H1 (cell line): ENCODE data around the gene BCL2L14. TPM values are rescaled to one million over a fixed set of nuclear protein-coding genes. Genes with fewer than 3 reads are reported as not detected.
"Not testable (repeated sequence)": the region's sequence is repeated elsewhere in the genome, so short reads cannot be mapped to it uniquely, and the experiment has no call there.

Source experiments
- CTCF ChIA-PET: fragments of 300-600 bp; sonication (Branson Sonifier 250); formaldehyde crosslinking; loops from one replicate; lab custom pipeline; 2021; ENCODE audit not compliant: partially characterized antibody; lab: Charles Lee
- POLR2A ChIA-PET: fragments of 300-600 bp; sonication (Branson Sonifier 250); formaldehyde crosslinking; loops from one replicate; lab custom pipeline; 2021; ENCODE audit warnings: inconsistent platforms; ENCODE audit not compliant: partially characterized antibody; lab: Charles Lee
- DNase-seq, 2 experiments: peaks; one replicate each; pipeline versions ENCODE4 v3.0.0 to v3.0.0-alpha.2; 2010 to 2022; ENCODE audit warnings: low spot score in 2 of 2, low read depth in 1 of 2, mixed read lengths in 1 of 2
- FAIRE-seq: peaks from 2 replicates; lab custom pipeline; 2011; peaks lifted over from hg19 to GRCh38; lab: Jason Lieb, UNC
- H2AFZ ChIP-seq: 2 replicates; pipeline ENCODE4 v1.8.1; 2012; ENCODE audit warnings: low read length, inconsistent platforms
- H2AK5ac ChIP-seq: 2 replicates; pipeline ENCODE4 v1.6.1; 2013; ENCODE audit warnings: low read depth, low read length
- H2BK120ac ChIP-seq: replicated peaks from 2 replicates; pipeline ENCODE3; 2013; ENCODE audit warnings: low read depth, low read length, inconsistent platforms
- H2BK12ac ChIP-seq: 2 replicates; pipeline ENCODE4 v1.6.1; 2013; ENCODE audit warnings: low read depth, low read length
- H2BK15ac ChIP-seq: 2 replicates; pipeline ENCODE4 v1.6.1; 2013; ENCODE audit warnings: low read length
- H2BK20ac ChIP-seq: 2 replicates; pipeline ENCODE4 v1.6.1; 2013; ENCODE audit warnings: low read length
- H2BK5ac ChIP-seq: 2 replicates; pipeline ENCODE4 v1.6.1; 2013; ENCODE audit warnings: low read depth, low read length
- H3K14ac ChIP-seq: 2 replicates; pipeline ENCODE4 v1.6.1; 2013; ENCODE audit warnings: inconsistent platforms; ENCODE audit not compliant: insufficient read length
- H3K18ac ChIP-seq: 2 replicates; pipeline ENCODE4 v1.6.1; 2013; ENCODE audit warnings: low read length; ENCODE audit errors: extremely low read depth
- H3K23ac ChIP-seq: 2 replicates; pipeline ENCODE4 v1.6.1; 2013; ENCODE audit warnings: inconsistent platforms; ENCODE audit not compliant: insufficient read length
- H3K23me2 ChIP-seq: 2 replicates; pipeline ENCODE4 v1.6.1; 2013; ENCODE audit warnings: low read depth, low read length
- H3K27ac ChIP-seq: 2 replicates; pipeline ENCODE4 v1.6.1; 2011; ENCODE audit warnings: low read depth, low read length, inconsistent platforms
- H3K27me3 ChIP-seq, 4 experiments: replicated peaks in 1 of 4; 1 replicate in 1 of 4; 2 replicates in 3 of 4; pipeline versions ENCODE4 v1.6.1 to v1.8.1; 2011 to 2013; ENCODE audit warnings: low read length in 3 of 4, mild to moderate bottlenecking in 3 of 4, inconsistent platforms in 2 of 4, mixed read lengths in 2 of 4, moderate library complexity in 1 of 4; ENCODE audit not compliant: control insufficient read depth in 3 of 4, insufficient read depth in 3 of 4; ENCODE audit errors: extremely low read depth in 1 of 4
- H3K36me3 ChIP-seq, 4 experiments: 2 replicates each; pipeline versions ENCODE4 v1.6.1 to v1.8.1; 2011 to 2013; ENCODE audit warnings: mild to moderate bottlenecking in 4 of 4, low read length in 3 of 4, moderate library complexity in 2 of 4, control low read depth in 1 of 4, inconsistent platforms in 1 of 4; ENCODE audit not compliant: insufficient read depth in 4 of 4, control insufficient read depth in 2 of 4
- H3K4ac ChIP-seq: replicated peaks from 2 replicates; pipeline ENCODE3; 2013; ENCODE audit warnings: low read length, low read depth, mixed read lengths, inconsistent platforms; ENCODE audit not compliant: insufficient read length
- H3K4me1 ChIP-seq, 4 experiments: replicated peaks in 1 of 4; 1 replicate in 1 of 4; 2 replicates in 3 of 4; pipeline versions ENCODE4 v1.6.1 to v1.8.1; 2011 to 2013; ENCODE audit warnings: low read length in 3 of 4, inconsistent platforms in 2 of 4, mixed read lengths in 1 of 4; ENCODE audit not compliant: insufficient read depth in 4 of 4, control insufficient read depth in 3 of 4
- H3K4me2 ChIP-seq, 2 experiments: 2 replicates each; pipeline versions ENCODE4 v1.6.1 to v1.8.1; 2011 to 2013; ENCODE audit warnings: low read depth in 2 of 2, low read length in 2 of 2, control low read depth in 1 of 2, inconsistent platforms in 1 of 2, mild to moderate bottlenecking in 1 of 2; ENCODE audit not compliant: insufficient read depth in 1 of 2
- H3K4me3 ChIP-seq, 4 experiments: fragments of 200-600, 300-600 bp in 1 of 4; sonication (generic), shearing (Covaris generic), sonication (Bioruptor Twin) in 1 of 4; 2 replicates each; pipeline versions ENCODE4 v1.5.1 to v1.8.1; 2011 to 2016; ENCODE audit warnings: low read length in 4 of 4, low read depth in 3 of 4, control low read depth in 2 of 4, inconsistent platforms in 2 of 4, mild to moderate bottlenecking in 2 of 4, mixed read lengths in 1 of 4, moderate library complexity in 1 of 4; ENCODE audit not compliant: insufficient read depth in 2 of 4; ENCODE audit errors: extremely low read depth in 1 of 4
- H3K56ac ChIP-seq: replicated peaks from 2 replicates; pipeline ENCODE3; 2013; ENCODE audit warnings: low read depth, mild to moderate bottlenecking, mixed read lengths, low read length, inconsistent platforms; ENCODE audit not compliant: insufficient read length
- H3K79me1 ChIP-seq: 2 replicates; pipeline ENCODE4 v1.6.1; 2013; ENCODE audit warnings: low read depth, low read length, control low read depth
- H3K79me2 ChIP-seq, 2 experiments: 2 replicates each; pipeline versions ENCODE4 v1.6.1 to v1.8.1; 2012 to 2013; ENCODE audit warnings: low read length in 2 of 2, mild to moderate bottlenecking in 2 of 2, inconsistent platforms in 1 of 2; ENCODE audit not compliant: insufficient read depth in 2 of 2, control insufficient read depth in 1 of 2
- H3K9ac ChIP-seq, 4 experiments: replicated peaks in 1 of 4; 1 replicate in 1 of 4; 2 replicates in 3 of 4; pipeline versions ENCODE4 v1.6.1 to v1.8.1; 2011 to 2013; ENCODE audit warnings: low read depth in 3 of 4, low read length in 3 of 4, control low read depth in 2 of 4, mild to moderate bottlenecking in 2 of 4, moderate library complexity in 2 of 4, inconsistent platforms in 1 of 4; ENCODE audit errors: extremely low read depth in 1 of 4
- H3K9me3 ChIP-seq, 2 experiments: 2 replicates each; pipeline versions ENCODE4 v1.6.1 to v1.8.1; 2012 to 2013; ENCODE audit warnings: mild to moderate bottlenecking in 2 of 2, moderate library complexity in 2 of 2, control low read depth in 1 of 2, inconsistent platforms in 1 of 2, low read depth in 1 of 2, low read length in 1 of 2, mixed read lengths in 1 of 2; ENCODE audit not compliant: insufficient read depth in 2 of 2
- H4K20me1 ChIP-seq, 2 experiments: replicated peaks in 1 of 2; 2 replicates each; pipeline versions ENCODE3 to v1.8.1; 2011 to 2013; ENCODE audit warnings: inconsistent platforms in 2 of 2, low read length in 2 of 2, mild to moderate bottlenecking in 1 of 2; ENCODE audit not compliant: insufficient read depth in 2 of 2, control insufficient read depth in 1 of 2
- H4K5ac ChIP-seq: 2 replicates; pipeline ENCODE4 v1.6.1; 2013; ENCODE audit warnings: low read length, low read depth, mixed read lengths, inconsistent platforms; ENCODE audit not compliant: insufficient read length
- H4K8ac ChIP-seq: 2 replicates; pipeline ENCODE4 v1.8.0; 2013; ENCODE audit warnings: mild to moderate bottlenecking, moderate library complexity, low read length, inconsistent platforms; ENCODE audit not compliant: insufficient read depth; ENCODE audit errors: extremely low read depth
- H4K91ac ChIP-seq: replicated peaks from 2 replicates; pipeline ENCODE3; 2013; ENCODE audit warnings: low read length, mixed read lengths, inconsistent platforms; ENCODE audit not compliant: insufficient read length
- WGBS, 2 experiments: shearing (Covaris generic) in 1 of 2; methylation state at CpG; one replicate each; pipeline versions ENCODE4 v1.1.6 to v1.1.7; 2013 to 2015; ENCODE audit warnings: low lambda C conversion rate in 2 of 2, mixed read lengths in 2 of 2, inconsistent platforms in 1 of 2, low coverage in 1 of 2, missing lambda C conversion rate in 1 of 2; ENCODE audit not compliant: insufficient replicate concordance in 2 of 2, insufficient coverage in 1 of 2, insufficient read length in 1 of 2; ENCODE audit errors: extremely low coverage in 1 of 2, missing lambda C conversion rate in 1 of 2; 5-methylcytosine and 5-hydroxymethylcytosine counted together
- polyA plus RNA-seq, 7 experiments: library from polyadenylated mRNA; depleted of rRNA in 3 of 7; stranded (reverse) in 5 of 7; unstranded in 2 of 7; fragments of >200 nt in 5 of 7; fragments of 200-250 nt in 2 of 7; gene quantifications; 1 replicate in 5 of 7; 2 replicates in 1 of 7; 4 replicates in 1 of 7; pipeline versions ENCODE4 v1.2.1 to v1.2.3, GENCODE V29; 2011 to 2013; ENCODE audit warnings: missing spikeins in 2 of 7, mixed read lengths in 2 of 7
- total RNA-seq: library from RNA; stranded (reverse); fragmentation: NEBNext Ultra II Directional; extraction: Animal tissue kit (Norgen Biotek cat#: 25700); gene quantifications from 2 replicates; pipeline ENCODE4 v1.2.1, GENCODE V29; 2021

The BCL2L14 gene
- total and polyA plus RNA-seq, 2 of the 8 experiments (the other 6 are each of a cell fraction or from before 2014, with no cell fraction given), result 0.80 to 2.4 TPM

- H3K27ac ChIP-seq, POLR2A ChIA-PET, H3K23ac ChIP-seq, H3K36me3 ChIP-seq, H3K9me3 ChIP-seq, H3K23me2 ChIP-seq, H2BK120ac ChIP-seq, H3K4me3 ChIP-seq, H2AFZ ChIP-seq, H4K8ac ChIP-seq, H3K4me2 ChIP-seq, H4K20me1 ChIP-seq, H2BK15ac ChIP-seq, H2BK12ac ChIP-seq, H2BK5ac ChIP-seq, H3K79me1 ChIP-seq, H2AK5ac ChIP-seq, DNase-seq, H3K4me1 ChIP-seq, H3K4ac ChIP-seq, H3K9ac ChIP-seq, H4K91ac ChIP-seq, H2BK20ac ChIP-seq, H3K79me2 ChIP-seq, H3K56ac ChIP-seq, H3K18ac ChIP-seq, FAIRE-seq, H4K5ac ChIP-seq, H3K14ac ChIP-seq, H3K27me3 ChIP-seq: not testable (repeated sequence)
- CTCF ChIA-PET, result interaction anchor here (0.6 kb wide), 1 partner anchor 462 kb away, joined by 3 read pairs; no protein-coding TSS in a partner anchor
- 90 to 100% methylated on average over 3 to 28 of the region's 37 CpGs for WGBS, 2 experiments
These were observed 40.3 kb downstream of the BCL2L14 start for GRCh38 chr12:12110923-12111555.
